ENCODE data around the gene TSPAN10.

DNA sequence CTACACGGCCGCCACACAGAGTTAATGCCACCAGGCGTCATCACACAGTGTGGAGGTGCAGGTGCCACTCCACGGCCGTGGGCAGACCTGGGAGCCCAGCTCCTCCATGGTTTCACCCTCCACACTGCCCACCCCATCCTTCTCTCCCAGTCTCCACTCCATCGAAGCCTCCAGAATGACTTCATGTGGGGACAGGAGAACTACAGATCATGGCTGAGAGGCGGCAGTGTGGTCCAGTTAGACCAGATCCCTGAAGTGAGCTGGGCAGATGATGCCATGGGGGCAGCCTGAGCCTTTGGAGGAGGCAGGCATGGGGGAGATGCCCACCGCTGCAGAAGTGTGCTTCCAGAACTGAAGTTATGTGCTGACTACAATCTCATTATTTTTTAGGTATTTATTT, 46.9 kb upstream of the TSPAN10 start:
- TF ChIP-seq POLR2AphosphoS5 (IDR thresholded peaks at IDR 0.05; ENCODE audit: borderline replicate concordance, low read depth, low read length) (no peak), EZH2 (IDR thresholded peaks at IDR 0.05) (no peak)

Data from SK-N-MC (cell line).